ENCODE data around the gene SEC24D.
"Not testable (repeated sequence)": the region's sequence is repeated elsewhere in the genome, so short reads cannot be mapped to it uniquely, and the experiment has no call there.

SEC24D gene

DNA sequence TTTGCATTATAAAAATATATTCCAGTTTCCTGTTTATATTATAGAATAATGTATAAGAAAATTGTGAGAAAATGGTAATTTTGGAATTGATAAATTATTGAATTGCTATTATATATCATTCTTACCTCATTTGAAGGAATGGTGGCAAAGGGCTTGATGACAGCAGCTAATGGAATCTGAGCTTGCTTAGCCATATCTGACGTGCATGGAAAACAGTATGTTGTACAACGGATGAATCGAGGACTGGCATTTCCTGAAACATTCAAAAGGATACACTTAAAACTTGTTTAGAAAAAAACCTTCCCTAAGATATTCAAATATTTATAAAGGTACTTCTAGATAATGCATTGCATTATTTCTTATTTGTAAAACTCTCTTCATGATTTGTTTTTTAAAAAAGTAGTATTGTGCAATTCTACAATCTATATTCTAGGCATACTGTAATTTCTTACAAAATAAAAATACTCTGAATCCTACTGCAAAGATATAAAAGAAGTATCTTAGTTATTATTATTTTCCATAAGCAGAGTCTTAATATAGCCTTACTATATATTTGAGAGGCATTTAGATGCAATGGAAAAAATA, 38.3 kb downstream of the SEC24D start:
- TF ChIP-seq, protein P1, sequence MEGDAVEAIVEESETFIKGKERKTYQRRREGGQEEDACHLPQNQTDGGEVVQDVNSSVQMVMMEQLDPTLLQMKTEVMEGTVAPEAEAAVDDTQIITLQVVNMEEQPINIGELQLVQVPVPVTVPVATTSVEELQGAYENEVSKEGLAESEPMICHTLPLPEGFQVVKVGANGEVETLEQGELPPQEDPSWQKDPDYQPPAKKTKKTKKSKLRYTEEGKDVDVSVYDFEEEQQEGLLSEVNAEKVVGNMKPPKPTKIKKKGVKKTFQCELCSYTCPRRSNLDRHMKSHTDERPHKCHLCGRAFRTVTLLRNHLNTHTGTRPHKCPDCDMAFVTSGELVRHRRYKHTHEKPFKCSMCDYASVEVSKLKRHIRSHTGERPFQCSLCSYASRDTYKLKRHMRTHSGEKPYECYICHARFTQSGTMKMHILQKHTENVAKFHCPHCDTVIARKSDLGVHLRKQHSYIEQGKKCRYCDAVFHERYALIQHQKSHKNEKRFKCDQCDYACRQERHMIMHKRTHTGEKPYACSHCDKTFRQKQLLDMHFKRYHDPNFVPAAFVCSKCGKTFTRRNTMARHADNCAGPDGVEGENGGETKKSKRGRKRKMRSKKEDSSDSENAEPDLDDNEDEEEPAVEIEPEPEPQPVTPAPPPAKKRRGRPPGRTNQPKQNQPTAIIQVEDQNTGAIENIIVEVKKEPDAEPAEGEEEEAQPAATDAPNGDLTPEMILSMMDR (IDR thresholded peaks at IDR 0.05), result no peak
- TF ChIP-seq ZFX (IDR thresholded peaks at IDR 0.05; ENCODE audit: borderline replicate concordance), result no peak
- no peak overlapping the region for H3K27ac ChIP-seq

GRCh38 chr4:118791690-118792446, 44.1 kb downstream of the SEC24D start:
- not testable (repeated sequence) for H3K27ac ChIP-seq

DNA sequence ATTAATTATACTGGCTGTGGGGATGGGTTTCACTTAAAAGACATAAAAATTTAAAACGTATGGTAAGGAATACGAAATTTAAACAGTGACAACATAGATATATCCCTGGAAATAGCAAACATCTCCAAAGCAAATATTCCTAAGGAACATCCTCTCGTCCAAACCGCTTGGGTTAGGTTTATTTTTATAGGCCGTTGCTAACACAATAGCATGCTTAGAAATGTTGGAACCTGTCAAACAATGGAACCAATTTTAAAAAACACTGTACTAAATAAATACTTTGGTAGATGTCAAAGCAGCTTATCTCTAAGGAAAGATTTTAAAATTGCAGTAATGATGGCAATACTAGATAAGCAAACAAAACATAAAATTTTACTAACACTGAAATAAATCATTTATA, 45.4 kb downstream of the SEC24D start:
- no peak overlapping the region for H3K27ac ChIP-seq
- TF ChIP-seq, protein P1 (IDR thresholded peaks at IDR 0.05), result no peak

GRCh38 chr4:118788911-118789310, 47.0 kb downstream of the SEC24D start:
- no peak for TF ChIP-seq ZFX (IDR thresholded peaks at IDR 0.05; ENCODE audit: borderline replicate concordance)
- TF ChIP-seq, protein P1 (IDR thresholded peaks at IDR 0.05), result no peak
- no peak overlapping the region for H3K27ac ChIP-seq

DNA sequence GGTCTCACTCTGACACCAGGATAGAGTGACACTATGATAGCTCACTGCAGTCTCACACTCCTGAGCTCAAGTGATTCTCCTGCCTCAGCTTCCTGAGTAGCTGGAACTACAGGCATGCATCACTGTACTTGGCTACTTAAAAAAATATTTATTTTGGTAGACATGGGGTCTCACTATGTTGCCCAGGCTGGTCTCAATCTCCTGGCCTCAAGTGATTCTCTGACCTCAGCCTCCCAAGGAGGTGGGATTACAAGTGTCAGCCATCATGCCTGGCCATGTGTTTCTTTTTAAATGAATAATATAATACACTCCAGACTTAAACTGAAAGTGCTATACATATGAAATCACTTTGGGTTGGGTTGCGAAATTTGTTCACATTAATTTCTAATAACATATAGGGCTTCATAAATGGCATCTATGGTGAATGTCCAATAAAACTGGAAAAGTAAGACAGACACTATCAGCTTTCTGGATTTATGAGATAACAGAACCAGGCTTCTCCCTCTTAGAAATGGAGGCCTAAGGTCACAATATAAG, 48.0 kb downstream of the SEC24D start:
- TF ChIP-seq, protein P1 (IDR thresholded peaks at IDR 0.05), result no peak
- TF ChIP-seq ZFX (IDR thresholded peaks at IDR 0.05; ENCODE audit: borderline replicate concordance), result no peak
- no peak overlapping the region for H3K27ac ChIP-seq

GRCh38 chr4:118784776-118785175, 51.1 kb downstream of the SEC24D start:
- TF ChIP-seq, protein P1 (IDR thresholded peaks at IDR 0.05), result no peak
- no peak for TF ChIP-seq ZFX (IDR thresholded peaks at IDR 0.05; ENCODE audit: borderline replicate concordance)

GRCh38 chr4:118783887-118784286, 52.0 kb downstream of the SEC24D start:
- TF ChIP-seq, protein P1 (IDR thresholded peaks at IDR 0.05), result no peak
- TF ChIP-seq ZFX (IDR thresholded peaks at IDR 0.05; ENCODE audit: borderline replicate concordance), result no peak
- H3K27ac ChIP-seq, result no peak overlapping the region

More at GRCh38 chr4:118784776-118785175, 51.1 kb downstream of the SEC24D start:
- no peak overlapping the region for H3K27ac ChIP-seq

DNA sequence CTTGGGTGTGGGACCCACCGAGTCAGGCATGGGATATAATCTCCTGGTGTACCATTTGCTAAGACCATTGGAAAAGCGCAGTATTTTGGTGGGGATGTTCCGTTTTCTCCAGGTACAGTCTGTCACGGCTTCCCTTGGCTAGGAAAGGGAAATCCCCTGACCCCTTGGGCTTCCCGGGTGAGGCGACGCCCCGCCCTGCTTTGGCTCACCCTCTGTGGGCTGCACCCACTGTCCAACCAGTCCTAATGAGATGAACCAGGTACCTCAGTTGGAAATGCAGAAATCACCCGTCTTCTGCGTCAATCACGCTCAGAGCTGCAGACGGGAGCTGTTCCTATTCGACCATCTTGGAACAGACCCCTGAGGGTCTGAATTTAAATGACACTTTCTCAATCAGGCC, 53.0 kb downstream of the SEC24D start:
- H3K27ac ChIP-seq, result not testable (repeated sequence)

DNA sequence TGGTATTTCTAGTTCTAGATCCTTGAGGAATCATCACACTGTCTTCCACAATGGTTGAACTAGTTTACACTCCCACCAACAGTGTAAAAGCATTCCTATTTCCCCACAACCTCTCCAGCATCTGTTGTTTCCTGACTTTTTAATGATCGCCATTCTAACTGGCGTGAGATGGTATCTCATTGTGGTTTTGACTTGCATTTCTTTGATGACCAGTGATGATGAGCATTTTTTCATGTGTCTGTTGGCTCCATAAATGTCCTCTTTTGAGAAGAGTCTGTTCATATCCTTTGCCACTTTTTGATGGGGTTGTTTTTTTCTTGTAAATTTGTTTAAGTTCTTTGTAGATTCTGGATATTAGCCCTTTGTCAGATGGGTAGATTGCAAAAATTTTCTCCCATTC, 58.3 kb downstream of the SEC24D start:
- not testable (repeated sequence) for H3K27ac ChIP-seq

DNA sequence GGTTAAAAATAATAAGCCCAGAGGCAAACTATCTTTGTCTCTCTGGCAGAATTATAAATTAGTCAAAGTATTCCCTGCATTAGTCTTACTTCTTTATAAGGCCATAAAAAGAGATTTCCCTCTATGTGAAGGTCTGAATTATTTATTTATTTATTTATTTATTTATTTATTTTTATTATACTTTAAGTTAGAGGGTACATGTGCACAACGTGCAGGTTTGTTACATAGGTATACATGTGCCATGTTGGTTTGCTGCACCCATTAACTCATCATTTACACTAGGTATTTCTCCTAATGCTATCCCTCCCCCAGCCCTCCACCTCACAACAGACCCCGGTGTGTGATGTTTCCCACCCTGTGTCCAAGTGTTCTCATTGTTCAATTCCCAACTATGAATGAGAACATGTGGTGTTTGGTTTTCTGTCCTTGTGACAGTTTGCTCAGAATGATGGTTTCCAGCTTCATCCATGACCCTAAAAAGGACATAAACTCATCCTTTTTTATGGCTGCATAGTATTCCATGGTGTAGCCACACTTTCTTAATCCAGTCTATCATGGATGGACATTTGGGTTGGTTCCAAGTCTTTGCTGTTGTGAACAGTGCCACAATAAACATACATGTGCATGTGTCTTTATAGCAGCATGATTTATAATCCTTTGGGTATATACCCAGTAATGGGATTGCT, 58.8 kb downstream of the SEC24D start:
- H3K27ac ChIP-seq, result not testable (repeated sequence)
